Activated CD8-positive, alpha-beta T cell treated with anti-CD3 and anti-CD28 coated beads for 36 hours (primary cell): ENCODE results near the gene PTPRG. TPM values are rescaled to one million over a fixed set of nuclear protein-coding genes. Genes with fewer than 3 reads are reported as not detected.

Source experiments
- ATAC-seq: fragments of 200-7000 bp; cut with Tn5 transposase; one replicate; pipeline ENCODE4 v1.10.0; 2021; ENCODE audit warnings: mild to moderate bottlenecking, moderate library complexity
- CTCF ChIA-PET: fragments of 350-600 bp; sonication (Branson Sonifier 250); formaldehyde crosslinking; loops from one replicate; lab custom pipeline; 2021; ENCODE audit warnings: antibody characterized with exemption; lab: Charles Lee
- POLR2A ChIA-PET: fragments of 350-600 bp; sonication (Branson Sonifier 250); formaldehyde crosslinking; loops from one replicate; lab custom pipeline; 2021; ENCODE audit warnings: antibody characterized with exemption; lab: Charles Lee
- DNase-seq: peaks from one replicate; pipeline ENCODE4 v3.0.0-alpha.2; 2020
- H3K27ac Mint-ChIP-seq: one replicate; pipeline ENCODE4 v1.8.0; 2021; ENCODE audit warnings: mild to moderate bottlenecking, mixed read lengths
- H3K27me3 Mint-ChIP-seq: one replicate; pipeline ENCODE4 v1.8.0; 2021; ENCODE audit warnings: mixed read lengths
- H3K36me3 Mint-ChIP-seq: one replicate; pipeline ENCODE4 v1.8.0; 2021; ENCODE audit warnings: low read depth, mixed read lengths
- H3K4me1 Mint-ChIP-seq: one replicate; pipeline ENCODE4 v1.8.0; 2021; ENCODE audit warnings: low read depth, mixed read lengths
- H3K4me3 Mint-ChIP-seq: one replicate; pipeline ENCODE4 v1.8.0; 2021; ENCODE audit warnings: mild to moderate bottlenecking, moderate library complexity, mixed read lengths
- H3K9me3 Mint-ChIP-seq: one replicate; pipeline ENCODE4 v1.8.0; 2021; ENCODE audit warnings: mixed read lengths
- CTCF ChIP-seq: fragments of 200-600 bp; IDR thresholded peaks from one replicate; pipeline ENCODE4 v1.8.0; 2022; ENCODE audit warnings: antibody characterized with exemption, mild to moderate bottlenecking
- intact Hi-C: fragments of 100-400 bp; cut with micrococcal nuclease; formaldehyde crosslinking; loops from one replicate; pipeline ENCODE4 v1.10.0; 2022
- total RNA-seq, 2 experiments: library from RNA; stranded (reverse); gene quantifications; one replicate each; pipeline ENCODE4 v1.2.3, GENCODE V29; 2021

The PTPRG gene
- total RNA-seq, 2 experiments from 2014 or later: not detected

- Mint-ChIP-seq H3K27me3 (no peaks in the 10 kb centered on the region), H3K4me3 (no peak overlapping the region), H3K36me3 (no peaks in the 10 kb centered on the region), H3K9me3 (no peaks in the 10 kb centered on the region), H3K27ac (no peak overlapping the region), H3K4me1 (no peaks in the 10 kb centered on the region)
- ATAC-seq: no peak
- CTCF ChIA-PET: interaction anchor here (1.4 kb wide), 1 partner anchor 75 kb away, joined by 3 read pairs; no protein-coding TSS in a partner anchor
- DNase-seq: no peak
- no peak for TF ChIP-seq CTCF
- POLR2A ChIA-PET: no interaction called here
- intact Hi-C loops: no loop called here
Observed at GRCh38 chr3:61934505-61934871, 373.1 kb downstream of the PTPRG start.

DNA sequence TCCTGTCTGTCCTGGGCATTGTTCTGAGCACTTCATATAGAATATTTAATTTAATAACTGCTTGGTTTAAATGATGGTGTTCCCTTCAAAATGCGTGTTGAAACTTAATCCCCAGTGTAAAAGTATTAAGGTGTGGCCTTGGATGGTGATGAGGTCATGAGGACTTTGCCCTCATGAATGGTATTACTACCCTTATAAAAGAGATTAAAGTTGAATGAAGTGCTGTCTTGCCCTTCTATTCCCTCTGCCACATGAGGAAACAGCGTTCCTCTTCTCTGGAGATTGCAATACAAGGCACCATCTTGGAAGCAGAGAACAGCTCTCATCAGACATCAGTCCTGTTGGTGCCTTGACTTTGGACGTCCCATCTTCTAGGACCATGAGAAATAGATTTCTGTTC is 374.4 kb downstream of the PTPRG start:
- no peaks in the 10 kb centered on the region for H3K36me3 Mint-ChIP-seq
- H3K9me3 Mint-ChIP-seq: no peaks in the 10 kb centered on the region
- intact Hi-C loops: no loop called here
- H3K4me1 Mint-ChIP-seq: no peaks in the 10 kb centered on the region
- H3K27ac Mint-ChIP-seq: no peak overlapping the region
- H3K27me3 Mint-ChIP-seq: no peaks in the 10 kb centered on the region
- TF ChIP-seq CTCF: no peak
- POLR2A ChIA-PET: no interaction called here
- H3K4me3 Mint-ChIP-seq: no peak overlapping the region
- CTCF ChIA-PET: interaction anchor here (1.0 to 1.3 kb wide), 6 partner anchors 8 to 250 kb away, joined by 3 to 9 read pairs (median 7); no protein-coding TSS in a partner anchor
- ATAC-seq (no peak), DNase-seq (no peak)

DNA sequence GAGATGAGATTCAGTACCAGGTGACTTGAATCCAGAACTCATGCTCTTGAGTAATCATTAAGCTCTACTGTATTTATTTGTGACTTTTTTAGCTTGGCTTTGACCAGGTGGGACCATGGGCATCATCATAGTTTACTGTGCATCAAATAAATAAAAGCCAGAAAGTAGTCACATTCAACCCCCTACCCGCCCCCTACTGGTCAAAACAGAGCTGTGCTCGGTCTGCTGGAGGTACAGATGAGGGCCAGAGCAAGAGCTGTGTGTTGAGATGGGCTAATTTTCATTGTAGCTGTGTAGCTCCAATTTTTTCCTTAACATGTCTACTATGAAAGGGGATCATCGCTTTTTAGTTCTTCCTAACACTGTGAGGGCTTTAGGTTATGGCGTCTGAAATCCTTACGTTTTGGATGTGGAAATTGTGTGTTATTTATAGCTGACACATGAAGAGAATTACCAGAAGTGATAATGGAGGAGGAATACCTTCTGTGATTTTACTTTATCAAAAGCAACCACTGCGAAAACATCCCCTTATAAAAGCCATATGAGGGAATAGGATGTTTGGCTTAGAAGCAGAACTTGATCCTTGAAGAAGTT is 375.1 kb downstream of the PTPRG start:
- ChIA-PET POLR2A (interaction anchor here (0.6 kb wide), 1 partner anchor 57 kb away, joined by 3 read pairs; no protein-coding TSS in a partner anchor), CTCF (interaction anchor here (0.7 to 1.3 kb wide), 11 partner anchors 9 to 250 kb away, joined by 3 to 9 read pairs (median 3); no protein-coding TSS in a partner anchor)
- H3K36me3 Mint-ChIP-seq: no peaks in the 10 kb centered on the region
- H3K27ac Mint-ChIP-seq: no peak overlapping the region
- intact Hi-C loops: no loop called here
- ATAC-seq (no peak), DNase-seq (peak; percentile 56)
- H3K4me3 Mint-ChIP-seq: no peak overlapping the region
- no peaks in the 10 kb centered on the region for H3K4me1 Mint-ChIP-seq
- H3K9me3 Mint-ChIP-seq: no peaks in the 10 kb centered on the region
- peak; percentile 68 for TF ChIP-seq CTCF
- H3K27me3 Mint-ChIP-seq: no peaks in the 10 kb centered on the region

DNA sequence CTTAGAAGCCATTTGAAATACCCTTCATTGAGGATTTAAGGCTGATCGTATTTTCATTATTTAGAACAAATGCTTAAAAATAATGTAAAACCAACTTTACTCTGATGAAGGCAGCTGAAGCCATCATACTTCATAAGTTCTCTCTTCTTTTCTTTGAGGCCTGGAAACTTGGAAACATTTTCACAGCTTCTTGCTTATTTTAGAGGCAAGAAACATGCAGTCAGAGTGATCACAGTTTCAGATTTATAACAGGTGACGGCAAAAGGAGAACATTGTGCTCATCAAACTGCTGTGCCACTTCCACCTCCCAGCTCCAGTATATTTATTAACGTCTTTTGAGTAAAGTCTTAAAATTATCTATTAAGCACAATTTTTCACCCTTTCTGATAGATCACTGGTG is 376.1 kb downstream of the PTPRG start:
- no peak overlapping the region for H3K4me3 Mint-ChIP-seq
- no peak for TF ChIP-seq CTCF
- intact Hi-C loops: no loop called here
- no peak for DNase-seq
- no peaks in the 10 kb centered on the region for H3K4me1 Mint-ChIP-seq
- ChIA-PET CTCF (interaction anchor here (1.0 kb wide), 1 partner anchor 9 kb away, joined by 3 read pairs; no protein-coding TSS in a partner anchor), POLR2A (no interaction called here)
- H3K27me3 Mint-ChIP-seq: no peaks in the 10 kb centered on the region
- no peaks in the 10 kb centered on the region for H3K36me3 Mint-ChIP-seq
- no peak overlapping the region for H3K27ac Mint-ChIP-seq
- H3K9me3 Mint-ChIP-seq: no peaks in the 10 kb centered on the region
- no peak for ATAC-seq

GRCh38 chr3:61938878-61939549 is 377.6 kb downstream of the PTPRG start:
- H3K27me3 Mint-ChIP-seq: no peaks in the 10 kb centered on the region
- POLR2A ChIA-PET: no interaction called here
- no peak overlapping the region for H3K4me3 Mint-ChIP-seq
- no peak for DNase-seq
- no peak overlapping the region for H3K27ac Mint-ChIP-seq
- no peaks in the 10 kb centered on the region for H3K4me1 Mint-ChIP-seq
- no peak for ATAC-seq
- intact Hi-C loops: no loop called here
- no peak for TF ChIP-seq CTCF
- CTCF ChIA-PET: no interaction called here
- no peaks in the 10 kb centered on the region for H3K36me3 Mint-ChIP-seq
- H3K9me3 Mint-ChIP-seq: no peaks in the 10 kb centered on the region
